K562 (cell line): Measurements from ENCODE around the gene ST7. TPM values are rescaled to one million over a fixed set of nuclear protein-coding genes. Genes with fewer than 3 reads are reported as not detected.

ENCODE experiments used
- ATF7 ChIP-seq: fragments of 450-650 bp; IDR thresholded peaks from 2 replicates; pipeline ENCODE4 v1.7.1; 2014; ENCODE audit warnings: mild to moderate bottlenecking, moderate library complexity
- CBFB ChIP-seq: sonication (generic); formaldehyde crosslinking; IDR thresholded peaks from 2 replicates; pipeline ENCODE4 v1.4.0; 2020; ENCODE audit warnings: mild to moderate bottlenecking, missing genetic modification reagents
- EP300 ChIP-seq: IDR thresholded peaks from 2 replicates; pipeline ENCODE4 v1.6.1; 2012; ENCODE audit warnings: low read length, improper control_type of control experiment
- ESRRA ChIP-seq: fragments of 450-650 bp; IDR thresholded peaks from 2 replicates; pipeline ENCODE4 v1.6.1; 2014; ENCODE audit warnings: low read depth, mild to moderate bottlenecking, moderate library complexity, borderline replicate concordance
- ETV6 ChIP-seq, 3 experiments: fragments of 150-350 bp in 1 of 3; sonication (generic) in 1 of 3; formaldehyde crosslinking in 1 of 3; IDR thresholded peaks; 2 replicates each; pipeline versions ENCODE4 v1.6.1 to v1.8.0; 2014 to 2022; ENCODE audit warnings: borderline replicate concordance in 2 of 3, low read depth in 2 of 3, antibody characterized with exemption in 1 of 3, low read length in 1 of 3, mild to moderate bottlenecking in 1 of 3, missing genetic modification reagents in 1 of 3
- FOXA1 ChIP-seq: fragments of 450-650 bp; IDR thresholded peaks from 2 replicates; pipeline ENCODE4 v1.6.1; 2016; ENCODE audit warnings: mild to moderate bottlenecking, borderline replicate concordance
- HNRNPLL ChIP-seq: fragments of 200-400 bp; formaldehyde crosslinking; IDR thresholded peaks from 2 replicates; pipeline ENCODE4 v1.6.1; 2017; ENCODE audit warnings: low read length, low read depth, mild to moderate bottlenecking; ENCODE audit not compliant: poor library complexity, severe bottlenecking
- KLF16 ChIP-seq: IDR thresholded peaks from 2 replicates; pipeline ENCODE4 v1.6.1; 2016; ENCODE audit warnings: antibody characterized with exemption
- NCOA2 ChIP-seq, 2 experiments: fragments of 450-650 bp; IDR thresholded peaks; 2 replicates each; pipeline ENCODE4 v1.6.1; 2018; ENCODE audit warnings: mild to moderate bottlenecking in 2 of 2, moderate library complexity in 1 of 2; ENCODE audit not compliant: partially characterized antibody in 2 of 2
- NFE2L1 ChIP-seq: fragments of 450-650 bp; IDR thresholded peaks from 2 replicates; pipeline ENCODE4 v1.6.1; 2016; ENCODE audit warnings: missing genetic modification characterization, low read depth, mild to moderate bottlenecking, missing compliant biosample characterization, moderate library complexity, borderline replicate concordance
- RCOR1 ChIP-seq, 2 experiments: IDR thresholded peaks; 2 replicates each; pipeline ENCODE4 v1.6.1; 2012; ENCODE audit warnings: low read depth in 2 of 2, low read length in 2 of 2, borderline replicate concordance in 1 of 2, improper control_type of control experiment in 1 of 2
- SNIP1 ChIP-seq: fragments of 450-650 bp; IDR thresholded peaks from 2 replicates; pipeline ENCODE4 v1.7.1; 2017; ENCODE audit warnings: low read depth, mild to moderate bottlenecking
- TEAD1 ChIP-seq, 2 experiments: fragments of 450-650 bp in 1 of 2; sonication (generic) in 1 of 2; formaldehyde crosslinking; IDR thresholded peaks; 2 replicates each; pipeline versions ENCODE4 v1.4.0 to v1.8.0; 2020 to 2022; ENCODE audit warnings: mild to moderate bottlenecking in 2 of 2, missing genetic modification reagents in 1 of 2
- TFAM ChIP-seq: fragments of 250-450 bp; sonication (Bioruptor Pico); conservative IDR thresholded peaks from 2 replicates; pipeline ENCODE4 v1.5.0; 2021; ENCODE audit warnings: mild to moderate bottlenecking, moderate library complexity
- XRCC4 ChIP-seq: IDR thresholded peaks from one replicate; pipeline ENCODE4 v1.6.1; 2011; ENCODE audit not compliant: insufficient read depth, insufficient read length; ENCODE audit errors: extremely low read depth
- ZFX ChIP-seq: sonication (generic); formaldehyde crosslinking; IDR thresholded peaks from 2 replicates; pipeline ENCODE4 v1.8.0; 2022; ENCODE audit warnings: mild to moderate bottlenecking, missing genetic modification reagents, moderate library complexity
- ZNF175 ChIP-seq: fragments of 200-800 bp; sonication (Bioruptor generic); IDR thresholded peaks from 2 replicates; pipeline ENCODE4 v1.6.1; 2016; ENCODE audit warnings: low read depth, mild to moderate bottlenecking, missing genetic modification characterization, missing compliant biosample characterization
- ZNF717 ChIP-seq: fragments of 250-450 bp; sonication (Bioruptor Pico); IDR thresholded peaks from 2 replicates; pipeline ENCODE4 v1.5.0; 2021
- ZNF75A ChIP-seq: fragments of 450-650 bp; formaldehyde crosslinking; IDR thresholded peaks from 2 replicates; pipeline ENCODE4 v1.4.0; 2020; ENCODE audit warnings: mild to moderate bottlenecking
- ZSCAN32 ChIP-seq: fragments of 450-650 bp; formaldehyde crosslinking; IDR thresholded peaks from 2 replicates; pipeline ENCODE4 v1.4.0; 2020; ENCODE audit warnings: mild to moderate bottlenecking, moderate library complexity
- polyA plus RNA-seq, 8 experiments: library from polyadenylated mRNA; depleted of rRNA in 4 of 8; stranded (reverse) in 5 of 8; unstranded in 3 of 8; fragments of >200 nt; fragmentation: Nextera tagmentation in 2 of 8; fragmentation: Illumina TruSeq in 1 of 8; extraction: Ambion mirVana in 2 of 8; extraction: Trizol in 1 of 8; gene quantifications; 2 replicates each; pipeline versions ENCODE4 v1.2.1 to v1.2.3, GENCODE V29; 2011 to 2014; ENCODE audit warnings: inconsistent platforms in 1 of 8, missing spikeins in 1 of 8
- total RNA-seq, 7 experiments: library from RNA; depleted of rRNA in 6 of 7; stranded (reverse); fragments of >200 nt in 6 of 7; fragmentation: Illumina TruSeq in 2 of 7; extraction: Trizol in 2 of 7; gene quantifications; 2 replicates each; pipeline versions ENCODE4 v1.2.1 to v1.2.3, GENCODE V29; 2011 to 2021; ENCODE audit warnings: low replicate concordance in 1 of 7
- TF ChIP-seq, protein P1 (sequence below): fragments of 200-800 bp; sonication (Bioruptor generic); IDR thresholded peaks from 2 replicates; pipeline ENCODE4 v1.6.1; 2017; ENCODE audit warnings: missing genetic modification characterization, missing compliant biosample characterization
- TF ChIP-seq, protein P2 (sequence below): fragments of 450-650 bp; IDR thresholded peaks from 2 replicates; pipeline ENCODE4 v1.6.1; 2016; ENCODE audit warnings: borderline replicate concordance
- TF ChIP-seq, protein P3 (sequence below), 2 experiments: IDR thresholded peaks; 2 replicates each; pipeline ENCODE4 v1.6.1; 2011; ENCODE audit warnings: borderline replicate concordance in 1 of 2, control low read depth in 1 of 2, low read depth in 1 of 2, low read length in 1 of 2, mild to moderate bottlenecking in 1 of 2, mixed read lengths in 1 of 2, moderate library complexity in 1 of 2; ENCODE audit not compliant: insufficient read depth in 1 of 2, insufficient read length in 1 of 2, poor library complexity in 1 of 2, severe bottlenecking in 1 of 2; ENCODE audit errors: extremely low read depth in 1 of 2

ST7 gene
- total and polyA plus RNA-seq, 9 of the 15 experiments (the other 6 are each of a cell fraction or from before 2014, with no cell fraction given), result 23.9 to 56.3 (median 36.9) TPM

DNA sequence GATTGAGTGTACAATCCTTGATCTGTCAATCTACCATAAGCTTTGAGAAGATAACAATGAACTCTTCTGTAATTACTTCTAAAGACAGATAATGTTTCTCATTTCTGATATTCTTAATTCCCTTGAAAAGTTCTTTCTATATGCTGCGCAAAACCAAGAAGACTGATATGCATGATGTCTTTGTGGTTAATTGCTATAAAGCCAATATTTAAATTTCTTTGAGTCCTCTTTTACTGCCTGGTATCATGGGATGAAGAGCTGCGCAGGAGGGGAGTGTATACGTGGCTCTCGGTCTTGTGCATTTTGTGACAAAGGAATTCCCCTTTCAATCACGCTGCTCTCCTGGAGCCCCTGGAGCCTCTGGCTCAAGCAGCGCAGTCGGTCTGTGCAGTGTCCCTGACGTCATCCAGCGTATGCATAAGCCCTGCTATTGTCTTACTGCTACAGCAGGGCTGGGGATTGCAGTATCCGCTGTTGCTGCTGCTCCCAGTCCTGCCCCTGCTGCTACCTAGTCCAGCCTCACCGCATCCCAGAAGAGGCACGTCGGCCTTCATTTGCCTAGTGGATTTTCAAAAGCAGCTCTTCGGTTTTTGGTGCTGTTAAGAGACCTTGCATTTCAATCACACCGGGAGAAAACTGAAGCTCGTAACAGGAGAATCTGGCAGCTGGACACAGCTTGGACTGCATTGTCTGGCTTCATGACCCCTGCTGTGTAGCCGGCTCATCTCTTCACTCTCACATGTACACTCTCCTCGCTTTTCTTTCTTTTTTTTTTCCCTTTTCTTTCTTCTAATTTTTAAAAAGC lies 66.7 kb downstream of the ST7 start (continued):
- TF ChIP-seq, protein P1, sequence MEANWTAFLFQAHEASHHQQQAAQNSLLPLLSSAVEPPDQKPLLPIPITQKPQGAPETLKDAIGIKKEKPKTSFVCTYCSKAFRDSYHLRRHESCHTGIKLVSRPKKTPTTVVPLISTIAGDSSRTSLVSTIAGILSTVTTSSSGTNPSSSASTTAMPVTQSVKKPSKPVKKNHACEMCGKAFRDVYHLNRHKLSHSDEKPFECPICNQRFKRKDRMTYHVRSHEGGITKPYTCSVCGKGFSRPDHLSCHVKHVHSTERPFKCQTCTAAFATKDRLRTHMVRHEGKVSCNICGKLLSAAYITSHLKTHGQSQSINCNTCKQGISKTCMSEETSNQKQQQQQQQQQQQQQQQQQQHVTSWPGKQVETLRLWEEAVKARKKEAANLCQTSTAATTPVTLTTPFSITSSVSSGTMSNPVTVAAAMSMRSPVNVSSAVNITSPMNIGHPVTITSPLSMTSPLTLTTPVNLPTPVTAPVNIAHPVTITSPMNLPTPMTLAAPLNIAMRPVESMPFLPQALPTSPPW, result no peak
- TF ChIP-seq HNRNPLL (peak; percentile 55), ETV6 (IDR thresholded peaks at IDR 0.05; ENCODE audit: borderline replicate concordance in 1 of 2, low read depth in 2 of 2, low read length in 1 of 2) (no peak), ETV6 (CRISPR knock-in tag; IDR thresholded peaks at IDR 0.05; ENCODE audit: borderline replicate concordance) (no peak), ESRRA (no peak), NCOA2 (IDR thresholded peaks at IDR 0.05; ENCODE audit: partially characterized antibody in 2 of 2) (peak in 1 of 2 experiments; percentile 16), EP300 (no peak), TFAM (CRISPR knock-in tag) (no peak), KLF16 (no peak), ZNF175 (no peak), ATF7 (peak; percentile 99), TEAD1 (CRISPR knock-in tag; IDR thresholded peaks at IDR 0.05) (no peak), SNIP1 (no peak), ZNF75A (CRISPR knock-in tag) (no peak), ZNF717 (CRISPR knock-in tag) (no peak), ZFX (no peak), XRCC4 (no peak), CBFB (CRISPR knock-in tag) (no peak), NFE2L1 (no peak), ZSCAN32 (CRISPR knock-in tag) (no peak), RCOR1 (IDR thresholded peaks at IDR 0.05; ENCODE audit: borderline replicate concordance in 1 of 2, low read depth in 2 of 2, low read length in 2 of 2) (peak in 1 of 2 experiments; percentile 54; a peak in 1 of 4 replicates), FOXA1 (no peak)
- TF ChIP-seq, protein P2, sequence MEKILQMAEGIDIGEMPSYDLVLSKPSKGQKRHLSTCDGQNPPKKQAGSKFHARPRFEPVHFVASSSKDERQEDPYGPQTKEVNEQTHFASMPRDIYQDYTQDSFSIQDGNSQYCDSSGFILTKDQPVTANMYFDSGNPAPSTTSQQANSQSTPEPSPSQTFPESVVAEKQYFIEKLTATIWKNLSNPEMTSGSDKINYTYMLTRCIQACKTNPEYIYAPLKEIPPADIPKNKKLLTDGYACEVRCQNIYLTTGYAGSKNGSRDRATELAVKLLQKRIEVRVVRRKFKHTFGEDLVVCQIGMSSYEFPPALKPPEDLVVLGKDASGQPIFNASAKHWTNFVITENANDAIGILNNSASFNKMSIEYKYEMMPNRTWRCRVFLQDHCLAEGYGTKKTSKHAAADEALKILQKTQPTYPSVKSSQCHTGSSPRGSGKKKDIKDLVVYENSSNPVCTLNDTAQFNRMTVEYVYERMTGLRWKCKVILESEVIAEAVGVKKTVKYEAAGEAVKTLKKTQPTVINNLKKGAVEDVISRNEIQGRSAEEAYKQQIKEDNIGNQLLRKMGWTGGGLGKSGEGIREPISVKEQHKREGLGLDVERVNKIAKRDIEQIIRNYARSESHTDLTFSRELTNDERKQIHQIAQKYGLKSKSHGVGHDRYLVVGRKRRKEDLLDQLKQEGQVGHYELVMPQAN, result no peak
- TF ChIP-seq, protein P3, sequence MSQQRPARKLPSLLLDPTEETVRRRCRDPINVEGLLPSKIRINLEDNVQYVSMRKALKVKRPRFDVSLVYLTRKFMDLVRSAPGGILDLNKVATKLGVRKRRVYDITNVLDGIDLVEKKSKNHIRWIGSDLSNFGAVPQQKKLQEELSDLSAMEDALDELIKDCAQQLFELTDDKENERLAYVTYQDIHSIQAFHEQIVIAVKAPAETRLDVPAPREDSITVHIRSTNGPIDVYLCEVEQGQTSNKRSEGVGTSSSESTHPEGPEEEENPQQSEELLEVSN (IDR thresholded peaks at IDR 0.05; ENCODE audit: borderline replicate concordance in 1 of 2, extremely low read depth in 1 of 2, insufficient read depth in 1 of 2, insufficient read length in 1 of 2, low read depth in 1 of 2, low read length in 1 of 2, poor library complexity in 1 of 2, severe bottlenecking in 1 of 2), result peak in 1 of 2 experiments; percentile 24
